MCF 10A (cell line): ENCODE results near the gene ZNF469. TPM values are rescaled to one million over a fixed set of nuclear protein-coding genes. Genes with fewer than 3 reads are reported as not detected.

Source experiments
- BruUV-seq: library from RNA; stranded (reverse); fragments of 400-500 nt; replicated peaks from 2 replicates; lab custom pipeline; 2021; lab: Mats Ljungman, UMichigan
- CTCF ChIA-PET: fragments of 300-600 bp; sonication (Branson Sonifier 250); formaldehyde crosslinking; extraction: SDS; loops from one replicate; lab custom pipeline; 2021; ENCODE audit warnings: antibody characterized with exemption, inconsistent platforms; lab: Yijun Ruan, JAX
- POLR2A ChIA-PET: fragments of 300-600, 350-650 bp; sonication (Branson Sonifier 250); formaldehyde crosslinking; extraction: SDS; loops from one replicate; lab custom pipeline; 2020; ENCODE audit warnings: antibody characterized with exemption, inconsistent platforms; lab: Yijun Ruan, JAX
- DNase-seq: peaks from one replicate; pipeline ENCODE4 v3.0.0-alpha.2; 2018; ENCODE audit not compliant: unreplicated experiment
- H3K27ac Mint-ChIP-seq: one replicate; pipeline ENCODE4 v1.8.0; 2022; ENCODE audit warnings: mild to moderate bottlenecking, low read depth, mixed read lengths; ENCODE audit not compliant: unreplicated experiment
- H3K27me3 Mint-ChIP-seq: one replicate; pipeline ENCODE4 v1.8.0; 2022; ENCODE audit warnings: mixed read lengths; ENCODE audit not compliant: insufficient read depth, unreplicated experiment
- H3K36me3 Mint-ChIP-seq: one replicate; pipeline ENCODE4 v1.8.0; 2022; ENCODE audit warnings: mild to moderate bottlenecking, moderate library complexity, mixed read lengths; ENCODE audit not compliant: insufficient read depth, unreplicated experiment
- H3K4me1 Mint-ChIP-seq: one replicate; pipeline ENCODE4 v1.8.0; 2022; ENCODE audit warnings: mixed read lengths; ENCODE audit not compliant: insufficient read depth, unreplicated experiment
- H3K4me3 Mint-ChIP-seq: one replicate; pipeline ENCODE4 v1.8.0; 2022; ENCODE audit warnings: mild to moderate bottlenecking, moderate library complexity, mixed read lengths; ENCODE audit not compliant: unreplicated experiment
- H3K9me3 Mint-ChIP-seq: one replicate; pipeline ENCODE4 v1.8.0; 2022; ENCODE audit warnings: mixed read lengths; ENCODE audit not compliant: unreplicated experiment
- CTCF ChIP-seq: fragments of 200-600 bp; IDR thresholded peaks from one replicate; pipeline ENCODE4 v1.8.0; 2022; ENCODE audit warnings: antibody characterized with exemption, mild to moderate bottlenecking; ENCODE audit not compliant: unreplicated experiment
- intact Hi-C: fragments of 100-400 bp; cut with micrococcal nuclease; formaldehyde crosslinking; loops from 2 replicates; pipeline ENCODE4 v1.14.1; 2022
- total RNA-seq: library from RNA; stranded (reverse); gene quantifications from 2 replicates; pipeline ENCODE4 v1.2.3, GENCODE V29; 2022

Gene ZNF469
- total RNA-seq, 1 experiment from 2014 or later: not detected

- Mint-ChIP-seq H3K27ac (no peak overlapping the region), H3K36me3 (no peaks in the 10 kb centered on the region), H3K27me3 (no peaks in the 10 kb centered on the region), H3K4me3 (no peak overlapping the region), H3K4me1 (peaks cover 6% of the 10 kb centered on the region), H3K9me3 (peaks cover 9% of the 10 kb centered on the region)
- intact Hi-C loops: no loop called here
- ChIA-PET CTCF (no interaction called here), POLR2A (no interaction called here)
- DNase-seq: no peak
- no peak for TF ChIP-seq CTCF
- no TSS peak for BruUV-seq
These were observed 38.5 kb downstream of the ZNF469 start for GRCh38 chr16:88421301-88421700.

- peaks cover 6% of the 10 kb centered on the region for H3K4me1 Mint-ChIP-seq
These were observed 39.2 kb downstream of the ZNF469 start for GRCh38 chr16:88421871-88422433.

GRCh38 chr16:88422733-88423447 is 40.1 kb downstream of the ZNF469 start:
- intact Hi-C loops: no loop called here
- no peak for TF ChIP-seq CTCF
- no TSS peak for BruUV-seq
- no peak overlapping the region for H3K27ac Mint-ChIP-seq
- H3K36me3 Mint-ChIP-seq: no peaks in the 10 kb centered on the region
- CTCF ChIA-PET: no interaction called here
- DNase-seq: no peak
- POLR2A ChIA-PET: no interaction called here
- H3K4me3 Mint-ChIP-seq: no peak overlapping the region
- peaks cover 9% of the 10 kb centered on the region for H3K9me3 Mint-ChIP-seq
- H3K27me3 Mint-ChIP-seq: no peaks in the 10 kb centered on the region
- H3K4me1 Mint-ChIP-seq: peaks cover 6% of the 10 kb centered on the region

More at GRCh38 chr16:88421871-88422433, 39.2 kb downstream of the ZNF469 start:
- Mint-ChIP-seq H3K36me3 (no peaks in the 10 kb centered on the region), H3K27me3 (no peaks in the 10 kb centered on the region), H3K9me3 (peaks cover 9% of the 10 kb centered on the region), H3K4me3 (no peak overlapping the region), H3K27ac (no peak overlapping the region)
- CTCF ChIA-PET: no interaction called here
- POLR2A ChIA-PET: no interaction called here
- BruUV-seq: no TSS peak
- no peak for TF ChIP-seq CTCF
- DNase-seq: no peak
- intact Hi-C loops: no loop called here

- POLR2A ChIA-PET: no interaction called here
- no peak overlapping the region for H3K4me3 Mint-ChIP-seq
- H3K27ac Mint-ChIP-seq: no peak overlapping the region
- no peak for TF ChIP-seq CTCF
- peaks cover 6% of the 10 kb centered on the region for H3K4me1 Mint-ChIP-seq
- intact Hi-C loops: no loop called here
- H3K9me3 Mint-ChIP-seq: peaks cover 9% of the 10 kb centered on the region
- H3K36me3 Mint-ChIP-seq: no peaks in the 10 kb centered on the region
- BruUV-seq: no TSS peak
- no peaks in the 10 kb centered on the region for H3K27me3 Mint-ChIP-seq
- CTCF ChIA-PET: no interaction called here
- no peak for DNase-seq
These were observed 40.7 kb downstream of the ZNF469 start for GRCh38 chr16:88423448-88423850.
